NCI-H1694 (cell line): ENCODE measurements around the gene FOXN3.

Source experiments
- DNase-seq: peaks from one replicate; lab custom pipeline; 2025; lab: John Stamatoyannopoulos, UW

The FOXN3 gene

GRCh38 chr14:89382901-89383845, 33.9 kb downstream of the FOXN3 start:
- peak; percentile 91 for DNase-seq

GRCh38 chr14:89382487-89382886, 34.5 kb downstream of the FOXN3 start:
- peak; percentile 67 for DNase-seq

- no peak for DNase-seq
These were observed 36.9 kb downstream of the FOXN3 start for GRCh38 chr14:89379891-89380820.

- no peak for DNase-seq
These were observed 38.0 kb downstream of the FOXN3 start for GRCh38 chr14:89379006-89379405.

GRCh38 chr14:89378119-89378518, 38.9 kb downstream of the FOXN3 start:
- no peak for DNase-seq

GRCh38 chr14:89377544-89377943, 39.5 kb downstream of the FOXN3 start:
- DNase-seq = no peak

- no peak for DNase-seq
These were observed 42.1 kb downstream of the FOXN3 start for GRCh38 chr14:89374908-89375307.

GRCh38 chr14:89373185-89373584, 43.8 kb downstream of the FOXN3 start:
- DNase-seq = no peak

GRCh38 chr14:89372512-89372883, 44.5 kb downstream of the FOXN3 start:
- no peak for DNase-seq

GRCh38 chr14:89371585-89372511, 45.2 kb downstream of the FOXN3 start:
- DNase-seq = peak; percentile 10

GRCh38 chr14:89370781-89371180, 46.3 kb downstream of the FOXN3 start:
- no peak for DNase-seq

GRCh38 chr14:89370381-89370780, 46.7 kb downstream of the FOXN3 start:
- DNase-seq = no peak

GRCh38 chr14:89369656-89370055, 47.4 kb downstream of the FOXN3 start:
- DNase-seq = no peak

- DNase-seq = no peak
These were observed 48.2 kb downstream of the FOXN3 start for GRCh38 chr14:89368490-89369477.

- no peak for DNase-seq
These were observed 49.3 kb downstream of the FOXN3 start for GRCh38 chr14:89367779-89368120.

GRCh38 chr14:89366864-89367778, 49.9 kb downstream of the FOXN3 start:
- no peak for DNase-seq

- no peak for DNase-seq
These were observed 51.8 kb downstream of the FOXN3 start for GRCh38 chr14:89365061-89365801.

- DNase-seq = no peak
These were observed 52.7 kb downstream of the FOXN3 start for GRCh38 chr14:89364316-89364715.

- no peak for DNase-seq
These were observed 56.8 kb downstream of the FOXN3 start for GRCh38 chr14:89360277-89360676.
